ENCODE data around the gene CUTA.
"Not testable (repeated sequence)": the region's sequence is repeated elsewhere in the genome, so short reads cannot be mapped to it uniquely, and the experiment has no call there.

CUTA gene

GRCh38 chr6:33371901-33372300 lies 46.0 kb downstream of the CUTA start:
- H3K27ac ChIP-seq (ENCODE audit: low read depth, low read length); H3K36me3 ChIP-seq (ENCODE audit: control insufficient read depth in 1 of 2, insufficient read depth in 2 of 2, low read length in 2 of 2); H3K4me3 ChIP-seq (ENCODE audit: low read depth in 1 of 2, low read length in 2 of 2); H3K9me3 ChIP-seq (ENCODE audit: control insufficient read depth in 1 of 2, low read length in 2 of 2); H3K27me3 ChIP-seq (ENCODE audit: control insufficient read depth in 1 of 2, insufficient read depth in 2 of 2, low read length in 2 of 2); H3K4me1 ChIP-seq (ENCODE audit: control insufficient read depth in 1 of 2, insufficient read depth in 2 of 2, low read length in 2 of 2); H3K9ac ChIP-seq (ENCODE audit: low read depth in 1 of 2, low read length in 2 of 2): not testable (repeated sequence)

- H3K27me3 ChIP-seq (ENCODE audit: control insufficient read depth in 1 of 2, insufficient read depth in 2 of 2, low read length in 2 of 2); H3K4me3 ChIP-seq (ENCODE audit: low read depth in 1 of 2, low read length in 2 of 2); H3K27ac ChIP-seq (ENCODE audit: low read depth, low read length); H3K9me3 ChIP-seq (ENCODE audit: control insufficient read depth in 1 of 2, low read length in 2 of 2); H3K36me3 ChIP-seq (ENCODE audit: control insufficient read depth in 1 of 2, insufficient read depth in 2 of 2, low read length in 2 of 2); H3K9ac ChIP-seq (ENCODE audit: low read depth in 1 of 2, low read length in 2 of 2); H3K4me1 ChIP-seq (ENCODE audit: control insufficient read depth in 1 of 2, insufficient read depth in 2 of 2, low read length in 2 of 2): not testable (repeated sequence)
Measured at GRCh38 chr6:33367715-33368025, 50.2 kb downstream of the CUTA start.

- Histone ChIP-seq H3K4me1 (ENCODE audit: control insufficient read depth in 1 of 2, insufficient read depth in 2 of 2, low read length in 2 of 2) (no peaks in the 10 kb centered on the region), H3K4me3 (ENCODE audit: low read depth in 1 of 2, low read length in 2 of 2) (no peak overlapping the region), H3K9me3 (ENCODE audit: control insufficient read depth in 1 of 2, low read length in 2 of 2) (no peaks in the 10 kb centered on the region), H3K9ac (ENCODE audit: low read depth in 1 of 2, low read length in 2 of 2) (no peak overlapping the region), H3K36me3 (ENCODE audit: control insufficient read depth in 1 of 2, insufficient read depth in 2 of 2, low read length in 2 of 2) (no peaks in the 10 kb centered on the region), H3K27ac (ENCODE audit: low read depth, low read length) (no peak overlapping the region), H3K27me3 (ENCODE audit: control insufficient read depth in 1 of 2, insufficient read depth in 2 of 2, low read length in 2 of 2) (no peaks in the 10 kb centered on the region)
Measured at GRCh38 chr6:33367009-33367714, 50.7 kb downstream of the CUTA start.

Data from duodenal mucosa (tissue), 2 donors.